ENCODE data around the gene AKAP7.

DNA sequence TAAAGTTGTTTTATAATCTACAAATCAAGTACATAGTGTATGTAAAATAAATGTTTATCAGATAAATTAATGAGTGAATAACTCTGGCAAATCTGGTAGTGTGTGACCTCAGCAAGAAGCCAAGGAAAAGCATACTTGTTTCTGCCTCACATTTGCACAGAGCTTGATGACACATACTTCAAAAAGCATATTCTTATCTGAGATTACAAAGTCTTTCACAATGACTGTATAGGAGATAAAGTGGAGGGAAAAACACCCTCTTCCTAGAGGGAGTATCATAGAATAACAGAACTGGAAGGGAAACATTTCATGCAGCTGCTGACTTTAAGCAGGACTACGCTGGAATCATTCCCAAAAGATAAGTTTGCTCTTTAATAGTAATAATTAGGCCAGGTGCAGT lies 28.1 kb upstream of the AKAP7 start:
- TF ChIP-seq, protein P1, sequence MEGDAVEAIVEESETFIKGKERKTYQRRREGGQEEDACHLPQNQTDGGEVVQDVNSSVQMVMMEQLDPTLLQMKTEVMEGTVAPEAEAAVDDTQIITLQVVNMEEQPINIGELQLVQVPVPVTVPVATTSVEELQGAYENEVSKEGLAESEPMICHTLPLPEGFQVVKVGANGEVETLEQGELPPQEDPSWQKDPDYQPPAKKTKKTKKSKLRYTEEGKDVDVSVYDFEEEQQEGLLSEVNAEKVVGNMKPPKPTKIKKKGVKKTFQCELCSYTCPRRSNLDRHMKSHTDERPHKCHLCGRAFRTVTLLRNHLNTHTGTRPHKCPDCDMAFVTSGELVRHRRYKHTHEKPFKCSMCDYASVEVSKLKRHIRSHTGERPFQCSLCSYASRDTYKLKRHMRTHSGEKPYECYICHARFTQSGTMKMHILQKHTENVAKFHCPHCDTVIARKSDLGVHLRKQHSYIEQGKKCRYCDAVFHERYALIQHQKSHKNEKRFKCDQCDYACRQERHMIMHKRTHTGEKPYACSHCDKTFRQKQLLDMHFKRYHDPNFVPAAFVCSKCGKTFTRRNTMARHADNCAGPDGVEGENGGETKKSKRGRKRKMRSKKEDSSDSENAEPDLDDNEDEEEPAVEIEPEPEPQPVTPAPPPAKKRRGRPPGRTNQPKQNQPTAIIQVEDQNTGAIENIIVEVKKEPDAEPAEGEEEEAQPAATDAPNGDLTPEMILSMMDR (IDR thresholded peaks at IDR 0.05): no peak
- TF ChIP-seq ZFX (IDR thresholded peaks at IDR 0.05; ENCODE audit: borderline replicate concordance): no peak

Measured in 22Rv1 (cell line).